ENCODE measurements around the gene ZNF750. TPM values are rescaled to one million over a fixed set of nuclear protein-coding genes. Genes with fewer than 3 reads are reported as not detected.

ZNF750 gene
- total and polyA plus RNA-seq, 2 of the 13 experiments (the other 11 are each of a cell fraction or from before 2014, with no cell fraction given), result not detected

DNA sequence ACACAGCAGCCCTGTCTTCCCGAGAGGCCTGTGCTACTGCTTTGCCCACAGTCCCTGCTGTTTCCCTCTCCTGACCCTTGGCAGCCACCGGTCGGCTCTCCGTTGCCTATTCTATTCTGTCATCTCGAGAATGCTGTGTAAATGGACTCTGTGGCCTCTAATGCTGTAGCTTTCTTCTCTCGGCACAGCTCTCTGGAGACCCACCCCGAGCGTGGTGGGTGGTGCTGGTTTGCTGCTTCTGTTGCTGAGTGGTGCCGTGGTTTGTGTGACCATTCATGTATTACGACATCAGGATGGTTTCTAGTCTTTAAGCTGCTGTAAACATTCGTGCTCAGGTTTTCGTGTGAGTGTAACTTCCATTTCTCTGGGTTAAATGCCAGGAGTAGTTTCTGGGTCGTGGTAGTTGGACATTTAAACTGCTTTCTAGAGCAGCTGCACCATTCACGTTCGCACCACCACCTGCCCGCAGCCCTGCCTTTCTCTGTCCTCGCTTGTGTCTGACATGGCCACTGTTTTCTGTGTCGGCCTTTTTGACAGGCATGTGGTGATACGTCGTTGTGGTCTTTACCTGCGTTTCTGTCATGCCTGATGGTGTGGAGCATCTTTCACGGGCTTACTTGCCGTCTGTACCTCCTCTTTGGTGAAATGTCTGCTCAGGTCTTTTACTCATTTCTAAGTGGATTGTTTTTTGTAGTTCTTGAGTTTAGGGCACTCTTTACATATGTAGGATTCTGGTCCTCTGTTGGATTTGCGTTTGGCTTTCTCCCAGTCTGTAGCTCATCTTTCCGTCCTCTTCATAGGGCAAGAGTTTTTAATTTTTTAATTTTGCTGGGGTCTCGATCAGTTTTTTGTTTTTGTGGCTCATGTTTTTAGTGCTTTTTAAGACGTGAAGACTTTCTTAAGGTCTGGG lies 47.7 kb upstream of the ZNF750 start (continued):
- TF ChIP-seq KLF11 (CRISPR knock-in tag; IDR thresholded peaks at IDR 0.05) (no peak), CCDC6 (CRISPR knock-in tag; IDR thresholded peaks at IDR 0.05) (no peak), CEBPB (IDR thresholded peaks at IDR 0.05; ENCODE audit: borderline replicate concordance, low read depth, low read length) (peak; percentile 91), YY1 (IDR thresholded peaks at IDR 0.05; ENCODE audit: insufficient read depth, insufficient replicate concordance, low read depth, low read length) (no peak), ZNF512B (CRISPR knock-in tag; IDR thresholded peaks at IDR 0.05; ENCODE audit: borderline replicate concordance) (no peak), HIVEP1 (CRISPR knock-in tag; IDR thresholded peaks at IDR 0.05) (0 out of 2 replicates have a peak, but pooled peaks have one; percentile 19), ZNF615 (CRISPR knock-in tag; IDR thresholded peaks at IDR 0.05; ENCODE audit: borderline replicate concordance) (no peak), ZNF619 (CRISPR knock-in tag; IDR thresholded peaks at IDR 0.05) (no peak), ZNF331 (CRISPR knock-in tag; IDR thresholded peaks at IDR 0.05) (peak; percentile 78; the same call in 1 of the 2 replicates), RXRB (CRISPR knock-in tag; IDR thresholded peaks at IDR 0.05; ENCODE audit: borderline replicate concordance) (peak; percentile 40; the same call in 1 of the 2 replicates), ZKSCAN5 (CRISPR knock-in tag; IDR thresholded peaks at IDR 0.05) (no peak), PPARG (CRISPR knock-in tag; conservative IDR thresholded peaks at IDR 0.05) (0 out of 2 replicates have a peak, but pooled peaks have one; percentile 50), ZNF570 (CRISPR knock-in tag; IDR thresholded peaks at IDR 0.05; ENCODE audit: borderline replicate concordance) (no peak), BCL6 (CRISPR knock-in tag; IDR thresholded peaks at IDR 0.05) (peak; percentile 71), HDAC2 (CRISPR knock-in tag; IDR thresholded peaks at IDR 0.05) (peak; percentile 76; the same call in 1 of the 2 replicates), ZFX (CRISPR knock-in tag; IDR thresholded peaks at IDR 0.05; ENCODE audit: low read depth) (peak; percentile 33; the same call in 1 of the 2 replicates), GATAD1 (CRISPR knock-in tag; IDR thresholded peaks at IDR 0.05) (no peak), FOXO1 (CRISPR knock-in tag; IDR thresholded peaks at IDR 0.05) (peak; percentile 50; the same call in 1 of the 2 replicates), FOXK2 (IDR thresholded peaks at IDR 0.05) (no peak), RFX5 (IDR thresholded peaks at IDR 0.05; ENCODE audit: low read depth, low read length) (0 out of 2 replicates have a peak, but pooled peaks have one; percentile 11)
- TF ChIP-seq, protein P1, sequence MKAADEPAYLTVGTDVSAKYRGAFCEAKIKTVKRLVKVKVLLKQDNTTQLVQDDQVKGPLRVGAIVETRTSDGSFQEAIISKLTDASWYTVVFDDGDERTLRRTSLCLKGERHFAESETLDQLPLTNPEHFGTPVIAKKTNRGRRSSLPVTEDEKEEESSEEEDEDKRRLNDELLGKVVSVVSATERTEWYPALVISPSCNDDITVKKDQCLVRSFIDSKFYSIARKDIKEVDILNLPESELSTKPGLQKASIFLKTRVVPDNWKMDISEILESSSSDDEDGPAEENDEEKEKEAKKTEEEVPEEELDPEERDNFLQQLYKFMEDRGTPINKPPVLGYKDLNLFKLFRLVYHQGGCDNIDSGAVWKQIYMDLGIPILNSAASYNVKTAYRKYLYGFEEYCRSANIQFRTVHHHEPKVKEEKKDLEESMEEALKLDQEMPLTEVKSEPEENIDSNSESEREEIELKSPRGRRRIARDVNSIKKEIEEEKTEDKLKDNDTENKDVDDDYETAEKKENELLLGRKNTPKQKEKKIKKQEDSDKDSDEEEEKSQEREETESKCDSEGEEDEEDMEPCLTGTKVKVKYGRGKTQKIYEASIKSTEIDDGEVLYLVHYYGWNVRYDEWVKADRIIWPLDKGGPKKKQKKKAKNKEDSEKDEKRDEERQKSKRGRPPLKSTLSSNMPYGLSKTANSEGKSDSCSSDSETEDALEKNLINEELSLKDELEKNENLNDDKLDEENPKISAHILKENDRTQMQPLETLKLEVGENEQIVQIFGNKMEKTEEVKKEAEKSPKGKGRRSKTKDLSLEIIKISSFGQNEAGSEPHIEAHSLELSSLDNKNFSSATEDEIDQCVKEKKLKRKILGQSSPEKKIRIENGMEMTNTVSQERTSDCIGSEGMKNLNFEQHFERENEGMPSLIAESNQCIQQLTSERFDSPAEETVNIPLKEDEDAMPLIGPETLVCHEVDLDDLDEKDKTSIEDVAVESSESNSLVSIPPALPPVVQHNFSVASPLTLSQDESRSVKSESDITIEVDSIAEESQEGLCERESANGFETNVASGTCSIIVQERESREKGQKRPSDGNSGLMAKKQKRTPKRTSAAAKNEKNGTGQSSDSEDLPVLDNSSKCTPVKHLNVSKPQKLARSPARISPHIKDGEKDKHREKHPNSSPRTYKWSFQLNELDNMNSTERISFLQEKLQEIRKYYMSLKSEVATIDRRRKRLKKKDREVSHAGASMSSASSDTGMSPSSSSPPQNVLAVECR (CRISPR knock-in tag; IDR thresholded peaks at IDR 0.05; ENCODE audit: borderline replicate concordance), result peak; percentile 64; the same call in 1 of the 2 replicates
- TF ChIP-seq, protein P2, sequence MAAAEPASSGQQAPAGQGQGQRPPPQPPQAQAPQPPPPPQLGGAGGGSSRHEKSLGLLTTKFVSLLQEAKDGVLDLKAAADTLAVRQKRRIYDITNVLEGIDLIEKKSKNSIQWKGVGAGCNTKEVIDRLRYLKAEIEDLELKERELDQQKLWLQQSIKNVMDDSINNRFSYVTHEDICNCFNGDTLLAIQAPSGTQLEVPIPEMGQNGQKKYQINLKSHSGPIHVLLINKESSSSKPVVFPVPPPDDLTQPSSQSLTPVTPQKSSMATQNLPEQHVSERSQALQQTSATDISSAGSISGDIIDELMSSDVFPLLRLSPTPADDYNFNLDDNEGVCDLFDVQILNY (CRISPR knock-in tag; conservative IDR thresholded peaks at IDR 0.05), result 0 out of 2 replicates have a peak, but pooled peaks have one; percentile 23
